Ishikawa (cell line): Measurements from ENCODE around the gene PON1.

Experiments used
- CREB1 ChIP-seq: IDR thresholded peaks from 2 replicates; pipeline ENCODE4 v1.6.1; 2012; ENCODE audit warnings: low read depth
- EGR1 ChIP-seq: IDR thresholded peaks from 2 replicates; pipeline ENCODE4 v1.6.1; 2012
- EP300 ChIP-seq: IDR thresholded peaks from 2 replicates; pipeline ENCODE4 v1.6.1; 2012; ENCODE audit warnings: borderline replicate concordance
- RAD21 ChIP-seq: IDR thresholded peaks from 2 replicates; pipeline ENCODE4 v1.6.1; 2012; ENCODE audit warnings: low read depth
- TAF1 ChIP-seq: IDR thresholded peaks from 2 replicates; pipeline ENCODE4 v1.6.1; 2012; ENCODE audit warnings: low read depth, mild to moderate bottlenecking
- YY1 ChIP-seq: IDR thresholded peaks from 2 replicates; pipeline ENCODE4 v1.6.1; 2012; ENCODE audit warnings: low read depth
- TF ChIP-seq, protein P1 (sequence below): IDR thresholded peaks from 2 replicates; pipeline ENCODE4 v1.6.1; 2012

DNA sequence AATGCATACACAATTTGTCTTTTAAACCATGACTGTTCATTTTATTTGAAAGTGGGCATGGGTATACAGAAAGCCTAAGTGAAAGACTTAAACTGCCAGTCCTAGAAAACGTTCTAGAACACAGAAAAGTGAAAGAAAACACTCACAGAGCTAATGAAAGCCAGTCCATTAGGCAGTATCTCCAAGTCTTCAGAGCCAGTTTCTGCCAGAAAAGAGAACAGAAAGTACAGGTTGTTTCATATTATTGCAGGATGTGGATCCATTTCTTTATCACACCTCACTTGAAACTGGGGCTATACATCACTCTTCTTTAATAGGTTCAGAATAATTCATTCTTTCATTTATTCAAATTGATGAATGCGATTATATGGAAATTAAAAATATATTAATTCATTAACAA lies 7.7 kb downstream of the PON1 start:
- no peak for TF ChIP-seq TAF1
- no peak for TF ChIP-seq YY1
- no peak for TF ChIP-seq CREB1
- no peak for TF ChIP-seq EP300
- TF ChIP-seq, protein P1, sequence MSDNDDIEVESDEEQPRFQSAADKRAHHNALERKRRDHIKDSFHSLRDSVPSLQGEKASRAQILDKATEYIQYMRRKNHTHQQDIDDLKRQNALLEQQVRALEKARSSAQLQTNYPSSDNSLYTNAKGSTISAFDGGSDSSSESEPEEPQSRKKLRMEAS = no peak
- TF ChIP-seq EGR1 = no peak
- TF ChIP-seq RAD21 = no peak
